ENCODE measurements around the gene FANCM.

- TF ChIP-seq CTCF (IDR thresholded peaks at IDR 0.05) (peak in 3 of 4 experiments; percentile 5 to 34 (median 29)), POLR2A (IDR thresholded peaks at IDR 0.05) (peak; percentile 65), POLR2AphosphoS5 (IDR thresholded peaks at IDR 0.05) (peak; percentile 84)
These were observed 1.4 kb upstream of the FANCM start, which contains the start of gene FKBP3 for GRCh38 chr14:45134051-45134958.
